Neuronal stem cell (in vitro differentiated cells): ENCODE data around the gene ARMH4. TPM values are rescaled to one million over a fixed set of nuclear protein-coding genes. Genes with fewer than 3 reads are reported as not detected.

ENCODE experiments used
- DNase-seq: peaks from one replicate; pipeline ENCODE4 v3.0.0-alpha.2; 2013; ENCODE audit warnings: low spot score
- H2AFZ ChIP-seq: one replicate; pipeline ENCODE4 v1.6.1; 2013; ENCODE audit warnings: mild to moderate bottlenecking, low read length, inconsistent platforms
- H2AK5ac ChIP-seq: 2 replicates; pipeline ENCODE4 v1.6.1; 2013; ENCODE audit warnings: low read depth, mild to moderate bottlenecking, inconsistent platforms, low read length, moderate library complexity, mixed read lengths
- H2BK120ac ChIP-seq: 2 replicates; pipeline ENCODE4 v1.6.1; 2013; ENCODE audit warnings: low read depth, mild to moderate bottlenecking, inconsistent platforms, low read length, moderate library complexity, mixed read lengths
- H2BK12ac ChIP-seq: one replicate; pipeline ENCODE4 v1.6.1; 2013; ENCODE audit warnings: low read length, inconsistent platforms
- H2BK15ac ChIP-seq: 2 replicates; pipeline ENCODE4 v1.6.1; 2013; ENCODE audit warnings: mild to moderate bottlenecking, low read length, inconsistent platforms, mixed read lengths
- H2BK5ac ChIP-seq: one replicate; pipeline ENCODE4 v1.6.1; 2013; ENCODE audit warnings: inconsistent platforms, mild to moderate bottlenecking, low read length, moderate library complexity
- H3K14ac ChIP-seq: one replicate; pipeline ENCODE4 v1.6.1; 2013; ENCODE audit warnings: low read length, inconsistent platforms
- H3K18ac ChIP-seq: 2 replicates; pipeline ENCODE4 v1.6.1; 2013; ENCODE audit warnings: low read length, inconsistent platforms
- H3K23ac ChIP-seq: 2 replicates; pipeline ENCODE4 v1.6.1; 2013; ENCODE audit warnings: low read depth, mild to moderate bottlenecking, mixed read lengths, low read length, inconsistent platforms; ENCODE audit not compliant: poor library complexity
- H3K27ac ChIP-seq: replicated peaks from 3 replicates; pipeline ENCODE4 v1.5.1; 2013; ENCODE audit warnings: low read length, inconsistent platforms
- H3K27me3 ChIP-seq, 3 experiments: 2 replicates each; pipeline ENCODE4 v1.6.1; 2013; ENCODE audit warnings: low read length in 3 of 3, mild to moderate bottlenecking in 2 of 3, inconsistent platforms in 1 of 3, low read depth in 1 of 3, mixed read lengths in 1 of 3, moderate library complexity in 1 of 3; ENCODE audit not compliant: control insufficient read depth in 3 of 3, insufficient read depth in 3 of 3
- H3K36me3 ChIP-seq, 2 donors: replicated peaks in 1 of 2; 2 replicates each; pipeline ENCODE4 v1.6.1; 2013; ENCODE audit warnings: low read length in 2 of 2; ENCODE audit not compliant: control insufficient read depth in 2 of 2, insufficient read depth in 2 of 2
- H3K4ac ChIP-seq: 2 replicates; pipeline ENCODE4 v1.6.1; 2013; ENCODE audit warnings: inconsistent platforms, mild to moderate bottlenecking, low read length, moderate library complexity
- H3K4me1 ChIP-seq, 2 donors: 1 replicate in 1 of 2; 2 replicates in 1 of 2; pipeline ENCODE4 v1.6.1; 2013; ENCODE audit warnings: low read length in 2 of 2, low read depth in 1 of 2; ENCODE audit not compliant: control insufficient read depth in 2 of 2, insufficient read depth in 1 of 2
- H3K4me2 ChIP-seq: one replicate; pipeline ENCODE4 v1.6.1; 2013; ENCODE audit warnings: mild to moderate bottlenecking, low read length, inconsistent platforms; ENCODE audit not compliant: insufficient read depth, poor library complexity, severe bottlenecking
- H3K4me3 ChIP-seq, 2 donors: 2 replicates each; pipeline ENCODE4 v1.5.1; 2013; ENCODE audit warnings: low read length in 2 of 2, mild to moderate bottlenecking in 2 of 2, inconsistent platforms in 1 of 2, moderate library complexity in 1 of 2
- H3K79me1 ChIP-seq: one replicate; pipeline ENCODE4 v1.6.1; 2013; ENCODE audit warnings: low read depth, mild to moderate bottlenecking, inconsistent platforms, low read length, moderate library complexity
- H3K9ac ChIP-seq: one replicate; pipeline ENCODE4 v1.6.1; 2013; ENCODE audit warnings: mild to moderate bottlenecking, low read depth, low read length, inconsistent platforms; ENCODE audit not compliant: poor library complexity
- H3K9me3 ChIP-seq, 2 donors: replicated peaks in 1 of 2; 2 replicates each; pipeline versions ENCODE3 to v1.6.1; 2013; ENCODE audit warnings: low read length in 2 of 2, mild to moderate bottlenecking in 2 of 2, inconsistent platforms in 1 of 2, low read depth in 1 of 2, mixed read lengths in 1 of 2, moderate library complexity in 1 of 2; ENCODE audit not compliant: control insufficient read depth in 2 of 2, insufficient read depth in 1 of 2
- H4K8ac ChIP-seq: one replicate; pipeline ENCODE4 v1.6.1; 2013; ENCODE audit warnings: low read depth, mild to moderate bottlenecking, inconsistent platforms, low read length, moderate library complexity
- H4K91ac ChIP-seq: one replicate; pipeline ENCODE4 v1.6.1; 2013; ENCODE audit warnings: low read length, low read depth, mild to moderate bottlenecking, inconsistent platforms; ENCODE audit not compliant: poor library complexity
- WGBS, 2 donors: extraction: QIAGEN DNeasy Blood & Tissue Kit; methylation state at CpG; one replicate each; pipeline ENCODE4 v1.1.7; 2013; ENCODE audit warnings: missing lambda C conversion rate in 2 of 2, mixed read lengths in 1 of 2; ENCODE audit not compliant: insufficient read length in 2 of 2, insufficient replicate concordance in 1 of 2; ENCODE audit errors: extremely low coverage in 2 of 2; 5-methylcytosine and 5-hydroxymethylcytosine counted together
- polyA plus RNA-seq, 2 experiments: library from polyadenylated mRNA; stranded (reverse); fragments of 200-250 nt; gene quantifications; one replicate each; pipeline ENCODE4 v1.2.3, GENCODE V29; 2013

The ARMH4 gene
- 17.6 TPM for polyA plus RNA-seq (2013, experiment 1 of 2)
- 18.7 TPM for polyA plus RNA-seq (2013, experiment 2 of 2)

GRCh38 chr14:58152014-58152857, at the start of gene ARMH4:
ARMH4 (minus strand) TSS chr14:58152213; CDS start chr14:58139358, 12,855 bp downstream.
- Histone ChIP-seq H3K79me1 (no peaks in the 10 kb centered on the region), H3K27ac (peak within 1 kb of the TSS; percentile 50), H3K4me2 (peak within 1 kb of the TSS; percentile 95), H3K4me1 (peaks cover 9 to 10% of the 10 kb centered on the region in 2 donors), H3K4ac (peak within 1 kb of the TSS; percentile 85), H2AFZ (peak within 1 kb of the TSS; percentile 99), H2BK5ac (no peak within 1 kb of the TSS), H3K36me3 (no peaks in the 10 kb centered on the region), H3K23ac (peak within 1 kb of the TSS; percentile 87), H4K8ac (no peak within 1 kb of the TSS), H4K91ac (no peak within 1 kb of the TSS), H3K9me3 (no peaks in the 10 kb centered on the region), H2BK12ac (peak within 1 kb of the TSS; percentile 18), H3K14ac (peak within 1 kb of the TSS; percentile 85), H3K9ac (peak within 1 kb of the TSS; percentile 93), H2AK5ac (no peak within 1 kb of the TSS), H3K27me3 (peaks cover 0 to 1% (median 0%) of the 10 kb centered on the region in 3 experiments), H2BK15ac (peak within 1 kb of the TSS; percentile 93), H2BK120ac (peak within 1 kb of the TSS; percentile 66), H3K4me3 (peak within 1 kb of the TSS; percentile 71 to 100), H3K18ac (peak within 1 kb of the TSS; percentile 98)
- no CpG with 5 or more reads among the region's 70 CpGs for WGBS, 2 donors
- DNase-seq: peak; percentile 88

GRCh38 chr14:58200846-58201245, 48.8 kb upstream of the ARMH4 start:
- Histone ChIP-seq H3K4me1 (peaks cover 0 to 10% of the 10 kb centered on the region in 2 donors), H3K23ac (no peak overlapping the region), H3K9ac (no peak overlapping the region), H2BK120ac (no peak overlapping the region), H2BK12ac (no peak overlapping the region), H3K4me2 (peak overlapping the region; percentile 69), H2AK5ac (no peak overlapping the region), H2BK15ac (no peak overlapping the region), H3K14ac (no peak overlapping the region), H3K27me3 (no peaks in the 10 kb centered on the region), H4K8ac (no peak overlapping the region), H3K9me3 (no peaks in the 10 kb centered on the region), H3K4ac (no peak overlapping the region), H2AFZ (peak overlapping the region; percentile 97), H3K79me1 (peaks cover 1% of the 10 kb centered on the region), H2BK5ac (no peak overlapping the region), H3K36me3 (peaks cover 1 to 21% of the 10 kb centered on the region in 2 donors), H3K4me3 (peak overlapping the region; percentile 82 to 88), H4K91ac (no peak overlapping the region), H3K18ac (no peak overlapping the region), H3K27ac (no peak overlapping the region)
- DNase-seq: no peak
- WGBS, 2 donors: no CpG with 5 or more reads among the region's 2 CpGs

GRCh38 chr14:58200480-58200841, 48.4 kb upstream of the ARMH4 start:
- no peak for DNase-seq
- Histone ChIP-seq H2BK120ac (peak overlapping the region; percentile 54), H3K79me1 (peaks cover 1% of the 10 kb centered on the region), H3K4me1 (peaks cover 0 to 10% of the 10 kb centered on the region in 2 donors), H3K9me3 (peaks cover 0 to 2% of the 10 kb centered on the region in 2 donors), H4K8ac (no peak overlapping the region), H3K4me3 (peak overlapping the region; percentile 82 to 88), H3K23ac (peak overlapping the region; percentile 90), H3K27ac (peak overlapping the region; percentile 85), H3K4ac (no peak overlapping the region), H3K18ac (peak overlapping the region; percentile 94), H2AK5ac (no peak overlapping the region), H3K27me3 (no peaks in the 10 kb centered on the region), H3K14ac (no peak overlapping the region), H2AFZ (peak overlapping the region; percentile 97), H3K36me3 (peaks cover 1 to 21% of the 10 kb centered on the region in 2 donors), H2BK15ac (no peak overlapping the region), H3K4me2 (peak overlapping the region; percentile 69), H3K9ac (peak overlapping the region; percentile 97), H4K91ac (no peak overlapping the region), H2BK12ac (no peak overlapping the region), H2BK5ac (no peak overlapping the region)
- no CpG with 5 or more reads among the region's 11 CpGs for WGBS, 2 donors
